ENCODE results near the gene PTPRK. TPM values are rescaled to one million over a fixed set of nuclear protein-coding genes. Genes with fewer than 3 reads are reported as not detected.

The PTPRK gene
- total RNA-seq, 2 donors from 2014 or later = 60.6 to 121 TPM

- no peak overlapping the region for H3K4me3 ChIP-seq
- 83 to 85% methylated on average over 1 of the region's 1 CpG for whole genome bisulfite sequencing, 2 donors
- no peaks in the 10 kb centered on the region for H3K27me3 ChIP-seq
- peaks cover 0 to 8% of the 10 kb centered on the region in 2 donors for H3K36me3 ChIP-seq (replicated peaks in 1 of 2; ENCODE audit: insufficient read depth in 1 of 2, low read depth in 2 of 2)
- H3K27ac ChIP-seq = no peak overlapping the region
- TF ChIP-seq CTCF (IDR thresholded peaks at IDR 0.05) (no peak), POLR2A (IDR thresholded peaks at IDR 0.05) (no peak)
- no peak for ATAC-seq
- H3K4me1 ChIP-seq = no peaks in the 10 kb centered on the region
- intact Hi-C loops (cut with DNase I) = no loop called here
- H3K9me3 ChIP-seq = no peaks in the 10 kb centered on the region
- no peak for DNase-seq
Measured at GRCh38 chr6:127968394-127968793, 552.0 kb downstream of the PTPRK start.

- peaks cover 0 to 1% of the 10 kb centered on the region in 2 donors for H3K36me3 ChIP-seq (replicated peaks in 1 of 2; ENCODE audit: insufficient read depth in 1 of 2, low read depth in 2 of 2)
- no peak overlapping the region for H3K27ac ChIP-seq
- WGBS, 2 donors = 93 to 98% methylated on average over 3 of the region's 3 CpGs
- ATAC-seq (no peak), DNase-seq (no peak)
- intact Hi-C loops (cut with DNase I) = no loop called here
- H3K9me3 ChIP-seq = no peaks in the 10 kb centered on the region
- H3K27me3 ChIP-seq = no peaks in the 10 kb centered on the region
- TF ChIP-seq POLR2A (IDR thresholded peaks at IDR 0.05) = no peak
- TF ChIP-seq CTCF (IDR thresholded peaks at IDR 0.05) = no peak
- H3K4me1 ChIP-seq = no peaks in the 10 kb centered on the region
- no peak overlapping the region for H3K4me3 ChIP-seq
Measured at GRCh38 chr6:127967708-127968107, 552.7 kb downstream of the PTPRK start.

GRCh38 chr6:127966616-127967015, 553.8 kb downstream of the PTPRK start:
- Histone ChIP-seq H3K36me3 (replicated peaks in 1 of 2; ENCODE audit: insufficient read depth in 1 of 2, low read depth in 2 of 2) (no peaks in the 10 kb centered on the region), H3K27ac (no peak overlapping the region), H3K27me3 (no peaks in the 10 kb centered on the region), H3K4me3 (no peak overlapping the region), H3K4me1 (no peaks in the 10 kb centered on the region), H3K9me3 (no peaks in the 10 kb centered on the region)
- intact Hi-C loops (cut with DNase I) = no loop called here
- TF ChIP-seq POLR2A (IDR thresholded peaks at IDR 0.05) (no peak), CTCF (IDR thresholded peaks at IDR 0.05) (no peak)
- WGBS, 2 donors = 88 to 93% methylated on average over 1 of the region's 1 CpG
- ATAC-seq = no peak
- no peak for DNase-seq

GRCh38 chr6:127963495-127963894, 556.9 kb downstream of the PTPRK start:
- 69 to 82% methylated on average over 4 of the region's 4 CpGs for WGBS, 2 donors
- no peaks in the 10 kb centered on the region for H3K36me3 ChIP-seq (replicated peaks in 1 of 2; ENCODE audit: insufficient read depth in 1 of 2, low read depth in 2 of 2)
- ATAC-seq (no peak), DNase-seq (no peak)
- no peak overlapping the region for H3K27ac ChIP-seq
- no peaks in the 10 kb centered on the region for H3K4me1 ChIP-seq
- intact Hi-C loops (cut with DNase I) = no loop called here
- no peak overlapping the region for H3K4me3 ChIP-seq
- TF ChIP-seq CTCF (IDR thresholded peaks at IDR 0.05) = no peak
- no peak for TF ChIP-seq POLR2A (IDR thresholded peaks at IDR 0.05)
- H3K9me3 ChIP-seq = no peaks in the 10 kb centered on the region
- H3K27me3 ChIP-seq = no peaks in the 10 kb centered on the region

- no peak for DNase-seq
- H3K27ac ChIP-seq = no peak overlapping the region
- no peak for TF ChIP-seq CTCF (IDR thresholded peaks at IDR 0.05)
- TF ChIP-seq POLR2A (IDR thresholded peaks at IDR 0.05) = no peak
- no peak for ATAC-seq
- 80 to 91% methylated on average over 3 of the region's 3 CpGs for WGBS, 2 donors
- no peaks in the 10 kb centered on the region for H3K9me3 ChIP-seq
- H3K27me3 ChIP-seq = no peaks in the 10 kb centered on the region
- intact Hi-C loops (cut with DNase I) = no loop called here
- no peak overlapping the region for H3K4me3 ChIP-seq
- no peaks in the 10 kb centered on the region for H3K4me1 ChIP-seq
- no peaks in the 10 kb centered on the region for H3K36me3 ChIP-seq (replicated peaks in 1 of 2; ENCODE audit: insufficient read depth in 1 of 2, low read depth in 2 of 2)
Measured at GRCh38 chr6:127959869-127960268, 560.5 kb downstream of the PTPRK start.
